Uterus (tissue), 2 donors: ENCODE measurements around the gene IGF2.

Experiments used
- POLR2A ChIP-seq, 2 donors: fragments of 450-650 bp; IDR thresholded peaks; one replicate each; pipeline ENCODE4 v1.6.1; 2016; ENCODE audit warnings: antibody characterized with exemption in 2 of 2, mild to moderate bottlenecking in 1 of 2, moderate library complexity in 1 of 2
- TF ChIP-seq, protein P1 (sequence below), 4 experiments: fragments of 200-600 bp in 2 of 4; fragments of 450-650 bp in 2 of 4; sonication (generic) in 2 of 4; IDR thresholded peaks; one replicate each; pipeline ENCODE4 v1.5.1; 2016 to 2019; ENCODE audit warnings: antibody characterized with exemption in 4 of 4, mild to moderate bottlenecking in 2 of 4, moderate library complexity in 1 of 4

DNA sequence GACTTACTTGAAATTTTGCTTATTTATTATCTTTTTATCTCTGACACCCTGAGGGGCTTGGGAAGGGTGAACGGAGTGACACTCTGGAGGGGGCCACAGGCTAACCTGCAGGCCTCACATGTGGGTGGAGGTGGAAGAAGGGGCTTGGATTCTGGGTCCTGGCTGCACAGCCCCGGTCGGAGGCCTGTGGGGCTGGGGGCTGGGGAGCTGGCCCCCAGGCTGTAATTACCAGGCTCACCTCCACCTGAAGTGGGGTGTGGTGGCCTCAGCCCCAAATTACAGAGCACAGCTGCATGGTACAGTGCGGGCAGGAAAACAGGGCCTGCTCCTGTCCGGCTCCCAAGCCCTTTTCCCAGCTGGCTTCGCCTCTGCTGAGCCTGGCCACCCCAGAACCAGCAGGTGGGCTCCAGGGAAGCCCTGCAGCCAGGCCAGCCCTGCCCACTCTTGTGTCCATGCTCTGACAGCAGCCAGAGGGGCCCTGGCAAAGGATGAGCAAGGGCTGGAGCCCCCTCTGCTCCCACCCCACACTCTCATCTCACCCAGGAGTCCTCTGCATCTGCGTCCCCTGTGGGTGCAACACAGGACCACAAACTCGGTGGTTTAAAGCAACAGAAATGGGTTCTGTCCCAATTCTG, 48.0 kb downstream of the IGF2 start:
- TF ChIP-seq, protein P1, sequence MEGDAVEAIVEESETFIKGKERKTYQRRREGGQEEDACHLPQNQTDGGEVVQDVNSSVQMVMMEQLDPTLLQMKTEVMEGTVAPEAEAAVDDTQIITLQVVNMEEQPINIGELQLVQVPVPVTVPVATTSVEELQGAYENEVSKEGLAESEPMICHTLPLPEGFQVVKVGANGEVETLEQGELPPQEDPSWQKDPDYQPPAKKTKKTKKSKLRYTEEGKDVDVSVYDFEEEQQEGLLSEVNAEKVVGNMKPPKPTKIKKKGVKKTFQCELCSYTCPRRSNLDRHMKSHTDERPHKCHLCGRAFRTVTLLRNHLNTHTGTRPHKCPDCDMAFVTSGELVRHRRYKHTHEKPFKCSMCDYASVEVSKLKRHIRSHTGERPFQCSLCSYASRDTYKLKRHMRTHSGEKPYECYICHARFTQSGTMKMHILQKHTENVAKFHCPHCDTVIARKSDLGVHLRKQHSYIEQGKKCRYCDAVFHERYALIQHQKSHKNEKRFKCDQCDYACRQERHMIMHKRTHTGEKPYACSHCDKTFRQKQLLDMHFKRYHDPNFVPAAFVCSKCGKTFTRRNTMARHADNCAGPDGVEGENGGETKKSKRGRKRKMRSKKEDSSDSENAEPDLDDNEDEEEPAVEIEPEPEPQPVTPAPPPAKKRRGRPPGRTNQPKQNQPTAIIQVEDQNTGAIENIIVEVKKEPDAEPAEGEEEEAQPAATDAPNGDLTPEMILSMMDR (IDR thresholded peaks at IDR 0.05) = no peak
- TF ChIP-seq POLR2A (IDR thresholded peaks at IDR 0.05) = no peak
